ENCODE measurements around the gene MXRA7. TPM values are rescaled to one million over a fixed set of nuclear protein-coding genes. Genes with fewer than 3 reads are reported as not detected.
A peak's percentile ranks its signal among the peaks of the same experiment; 100 is the strongest.
"Not testable (repeated sequence)": the region's sequence is repeated elsewhere in the genome, so short reads cannot be mapped to it uniquely, and the experiment has no call there.

MXRA7 gene
- total RNA-seq (ENCODE audit: insufficient read depth, low replicate concordance), result 321 TPM

- peak; percentile 77 for DNase-seq (ENCODE audit: low spot score)
Observed at GRCh38 chr17:76710863-76711611, at the start of gene MXRA7. Gene MXRA7 (minus strand): TSS chr17:76710965. CDS start chr17:76710946, 19 bp downstream.

- no peak for DNase-seq (ENCODE audit: low spot score)
Observed at GRCh38 chr17:76758570-76758969, 47.8 kb upstream of the MXRA7 start.

GRCh38 chr17:76757256-76757655 is 46.5 kb upstream of the MXRA7 start:
- DNase-seq (ENCODE audit: low spot score), result no peak

GRCh38 chr17:76755285-76755684 is 44.5 kb upstream of the MXRA7 start:
- no peak for DNase-seq (ENCODE audit: low spot score)

GRCh38 chr17:76753061-76753961 is 42.5 kb upstream of the MXRA7 start:
- no peak for DNase-seq (ENCODE audit: low spot score)

- DNase-seq (ENCODE audit: low spot score), result no peak
Observed at GRCh38 chr17:76752006-76752405, 41.2 kb upstream of the MXRA7 start.

- DNase-seq (ENCODE audit: low spot score), result no peak
Observed at GRCh38 chr17:76751416-76751993, 40.7 kb upstream of the MXRA7 start.

- DNase-seq (ENCODE audit: low spot score), result no peak
Observed at GRCh38 chr17:76748657-76749056, 37.9 kb upstream of the MXRA7 start.

GRCh38 chr17:76747716-76748363 is 37.1 kb upstream of the MXRA7 start:
- no peak for DNase-seq (ENCODE audit: low spot score)

GRCh38 chr17:76745785-76746184 is 35.0 kb upstream of the MXRA7 start:
- DNase-seq (ENCODE audit: low spot score), result not testable (repeated sequence)

GRCh38 chr17:76744747-76745146 is 34.0 kb upstream of the MXRA7 start:
- DNase-seq (ENCODE audit: low spot score), result no peak

- no peak for DNase-seq (ENCODE audit: low spot score)
Observed at GRCh38 chr17:76742958-76743357, 32.2 kb upstream of the MXRA7 start.

GRCh38 chr17:76740329-76741118 is 29.8 kb upstream of the MXRA7 start:
- peak; percentile 76 for DNase-seq (ENCODE audit: low spot score)

- not testable (repeated sequence) for DNase-seq (ENCODE audit: low spot score)
Observed at GRCh38 chr17:76739568-76740115, 28.9 kb upstream of the MXRA7 start.

- DNase-seq (ENCODE audit: low spot score), result peak; percentile 35
Observed at GRCh38 chr17:76738468-76738850, 27.7 kb upstream of the MXRA7 start.

GRCh38 chr17:76737676-76738467 is 27.1 kb upstream of the MXRA7 start, which contains the start of gene MFSD11:
Gene MFSD11 (plus strand): TSS chr17:76738119. CDS start chr17:76738353, 234 bp downstream.
- DNase-seq (ENCODE audit: low spot score), result peak; percentile 98

- DNase-seq (ENCODE audit: low spot score), result peak; percentile 100
Observed at GRCh38 chr17:76737082-76737675, 26.4 kb upstream of the MXRA7 start, which contains the start of gene SRSF2. Gene SRSF2 (minus strand): TSS chr17:76737331. CDS start chr17:76737160, 171 bp downstream.

GRCh38 chr17:76736349-76737081 is 25.8 kb upstream of the MXRA7 start:
- DNase-seq (ENCODE audit: low spot score), result peak; percentile 79
